Liver (tissue), 3 donors: ENCODE results near the gene EPX.

Experiments
- RAD21 ChIP-seq, 2 donors: IDR thresholded peaks; 2 replicates each; pipeline ENCODE4 v1.6.1; 2016; ENCODE audit warnings: antibody characterized with exemption in 2 of 2, mild to moderate bottlenecking in 2 of 2
- TAF1 ChIP-seq: conservative IDR thresholded peaks from 2 replicates; pipeline ENCODE4 v1.6.1; 2016; ENCODE audit warnings: antibody characterized with exemption, mild to moderate bottlenecking
- TF ChIP-seq, protein P1 (sequence below): fragments of 150-350 bp; IDR thresholded peaks from 2 replicates; pipeline ENCODE4 v1.5.1; 2017; ENCODE audit warnings: improper control_type of control experiment, low read depth, low read length; ENCODE audit not compliant: missing input control
- TF ChIP-seq, protein P2 (sequence below): IDR thresholded peaks from 2 replicates; pipeline ENCODE4 v1.6.1; 2016; ENCODE audit warnings: antibody characterized with exemption
- TF ChIP-seq, protein P3 (sequence below): IDR thresholded peaks from 2 replicates; pipeline ENCODE4 v1.6.1; 2016; ENCODE audit warnings: antibody characterized with exemption, mild to moderate bottlenecking
- donor health status: healthy.
- donor health status: healthy.

DNA sequence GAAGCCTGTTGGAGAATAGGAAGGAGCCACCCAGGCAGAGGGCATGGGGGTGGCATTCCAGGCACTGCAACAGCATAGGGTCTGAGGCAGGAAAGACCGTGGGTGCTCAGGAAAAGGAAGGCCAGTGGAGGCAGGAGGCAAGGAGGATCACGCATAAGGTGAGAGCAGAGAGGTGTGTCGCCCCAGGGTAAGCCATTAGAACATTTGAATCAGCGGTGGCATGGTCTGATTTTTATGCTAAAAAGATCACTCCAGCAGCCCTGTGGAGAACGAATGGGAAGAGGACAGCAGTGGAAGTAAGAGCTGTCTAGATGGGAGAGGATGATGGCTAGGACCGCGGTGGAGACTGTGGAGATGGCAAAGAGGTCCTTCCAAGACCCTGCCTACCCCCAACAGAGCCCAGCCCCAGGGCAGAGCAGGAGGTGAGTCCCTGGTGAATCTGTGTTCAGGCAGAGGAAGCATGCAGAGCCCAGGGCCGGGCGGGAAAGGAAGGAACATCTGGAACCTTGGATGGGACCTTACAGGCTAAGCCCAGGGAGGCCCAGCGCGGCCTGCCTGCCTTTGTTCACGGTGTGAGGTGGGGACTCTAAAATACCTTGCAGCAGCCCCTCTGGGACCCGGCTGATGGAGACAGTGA, 53.7 kb downstream of the EPX start:
- TF ChIP-seq, protein P1, sequence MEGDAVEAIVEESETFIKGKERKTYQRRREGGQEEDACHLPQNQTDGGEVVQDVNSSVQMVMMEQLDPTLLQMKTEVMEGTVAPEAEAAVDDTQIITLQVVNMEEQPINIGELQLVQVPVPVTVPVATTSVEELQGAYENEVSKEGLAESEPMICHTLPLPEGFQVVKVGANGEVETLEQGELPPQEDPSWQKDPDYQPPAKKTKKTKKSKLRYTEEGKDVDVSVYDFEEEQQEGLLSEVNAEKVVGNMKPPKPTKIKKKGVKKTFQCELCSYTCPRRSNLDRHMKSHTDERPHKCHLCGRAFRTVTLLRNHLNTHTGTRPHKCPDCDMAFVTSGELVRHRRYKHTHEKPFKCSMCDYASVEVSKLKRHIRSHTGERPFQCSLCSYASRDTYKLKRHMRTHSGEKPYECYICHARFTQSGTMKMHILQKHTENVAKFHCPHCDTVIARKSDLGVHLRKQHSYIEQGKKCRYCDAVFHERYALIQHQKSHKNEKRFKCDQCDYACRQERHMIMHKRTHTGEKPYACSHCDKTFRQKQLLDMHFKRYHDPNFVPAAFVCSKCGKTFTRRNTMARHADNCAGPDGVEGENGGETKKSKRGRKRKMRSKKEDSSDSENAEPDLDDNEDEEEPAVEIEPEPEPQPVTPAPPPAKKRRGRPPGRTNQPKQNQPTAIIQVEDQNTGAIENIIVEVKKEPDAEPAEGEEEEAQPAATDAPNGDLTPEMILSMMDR = no peak
- TF ChIP-seq, protein P2, sequence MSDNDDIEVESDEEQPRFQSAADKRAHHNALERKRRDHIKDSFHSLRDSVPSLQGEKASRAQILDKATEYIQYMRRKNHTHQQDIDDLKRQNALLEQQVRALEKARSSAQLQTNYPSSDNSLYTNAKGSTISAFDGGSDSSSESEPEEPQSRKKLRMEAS = no peak
- TF ChIP-seq, protein P3, sequence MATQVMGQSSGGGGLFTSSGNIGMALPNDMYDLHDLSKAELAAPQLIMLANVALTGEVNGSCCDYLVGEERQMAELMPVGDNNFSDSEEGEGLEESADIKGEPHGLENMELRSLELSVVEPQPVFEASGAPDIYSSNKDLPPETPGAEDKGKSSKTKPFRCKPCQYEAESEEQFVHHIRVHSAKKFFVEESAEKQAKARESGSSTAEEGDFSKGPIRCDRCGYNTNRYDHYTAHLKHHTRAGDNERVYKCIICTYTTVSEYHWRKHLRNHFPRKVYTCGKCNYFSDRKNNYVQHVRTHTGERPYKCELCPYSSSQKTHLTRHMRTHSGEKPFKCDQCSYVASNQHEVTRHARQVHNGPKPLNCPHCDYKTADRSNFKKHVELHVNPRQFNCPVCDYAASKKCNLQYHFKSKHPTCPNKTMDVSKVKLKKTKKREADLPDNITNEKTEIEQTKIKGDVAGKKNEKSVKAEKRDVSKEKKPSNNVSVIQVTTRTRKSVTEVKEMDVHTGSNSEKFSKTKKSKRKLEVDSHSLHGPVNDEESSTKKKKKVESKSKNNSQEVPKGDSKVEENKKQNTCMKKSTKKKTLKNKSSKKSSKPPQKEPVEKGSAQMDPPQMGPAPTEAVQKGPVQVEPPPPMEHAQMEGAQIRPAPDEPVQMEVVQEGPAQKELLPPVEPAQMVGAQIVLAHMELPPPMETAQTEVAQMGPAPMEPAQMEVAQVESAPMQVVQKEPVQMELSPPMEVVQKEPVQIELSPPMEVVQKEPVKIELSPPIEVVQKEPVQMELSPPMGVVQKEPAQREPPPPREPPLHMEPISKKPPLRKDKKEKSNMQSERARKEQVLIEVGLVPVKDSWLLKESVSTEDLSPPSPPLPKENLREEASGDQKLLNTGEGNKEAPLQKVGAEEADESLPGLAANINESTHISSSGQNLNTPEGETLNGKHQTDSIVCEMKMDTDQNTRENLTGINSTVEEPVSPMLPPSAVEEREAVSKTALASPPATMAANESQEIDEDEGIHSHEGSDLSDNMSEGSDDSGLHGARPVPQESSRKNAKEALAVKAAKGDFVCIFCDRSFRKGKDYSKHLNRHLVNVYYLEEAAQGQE = no peak
- no peak for TF ChIP-seq TAF1
- TF ChIP-seq RAD21 (IDR thresholded peaks at IDR 0.05) = no peak
